GM21381 (cell line): ENCODE data around the gene C16orf89.

Experiments used
- ATAC-seq: cut with Tn5 transposase; IDR thresholded peaks from one replicate; pipeline ENCODE4 v1.9.1; 2021; ENCODE audit warnings: mild to moderate bottlenecking, moderate library complexity; ENCODE audit not compliant: unreplicated experiment

The C16orf89 gene

DNA sequence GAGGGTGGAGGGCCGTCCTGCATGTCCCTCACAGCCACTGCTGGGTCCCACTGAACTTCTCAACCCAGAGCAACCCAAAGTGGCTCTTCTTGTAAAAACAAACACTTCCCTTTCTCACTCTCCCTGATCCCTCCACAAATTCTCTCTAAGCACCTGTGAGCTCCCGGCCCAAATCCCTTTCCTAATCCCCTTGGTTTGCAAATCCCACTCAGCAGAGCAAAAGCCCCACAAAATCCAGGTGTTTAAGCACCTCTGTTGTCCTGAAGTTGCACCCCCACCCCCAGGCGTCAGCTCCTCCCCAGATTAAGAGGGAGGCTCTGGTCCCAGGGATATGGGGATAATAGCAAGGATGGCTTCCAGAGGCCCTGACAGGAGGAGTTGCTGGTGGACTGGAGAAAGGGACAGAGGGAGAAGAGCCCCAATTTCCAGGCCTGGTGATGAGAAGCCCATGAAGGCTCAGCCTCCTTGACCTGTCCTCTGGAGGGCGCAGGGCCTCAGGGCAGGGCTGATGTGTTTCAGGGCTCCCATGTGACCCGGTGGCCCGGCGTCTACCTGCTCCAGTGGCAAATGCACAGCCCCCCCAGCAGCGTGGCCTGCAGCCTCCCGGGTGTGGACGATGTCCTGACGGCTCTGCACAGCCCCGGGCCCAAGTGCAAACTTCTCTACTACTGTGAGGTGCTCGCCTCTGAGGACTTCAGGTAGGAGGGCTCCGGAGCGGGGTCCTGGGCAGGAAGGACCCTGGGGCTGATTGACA lies 55.0 kb downstream of the C16orf89 start:
- ATAC-seq = no peak

DNA sequence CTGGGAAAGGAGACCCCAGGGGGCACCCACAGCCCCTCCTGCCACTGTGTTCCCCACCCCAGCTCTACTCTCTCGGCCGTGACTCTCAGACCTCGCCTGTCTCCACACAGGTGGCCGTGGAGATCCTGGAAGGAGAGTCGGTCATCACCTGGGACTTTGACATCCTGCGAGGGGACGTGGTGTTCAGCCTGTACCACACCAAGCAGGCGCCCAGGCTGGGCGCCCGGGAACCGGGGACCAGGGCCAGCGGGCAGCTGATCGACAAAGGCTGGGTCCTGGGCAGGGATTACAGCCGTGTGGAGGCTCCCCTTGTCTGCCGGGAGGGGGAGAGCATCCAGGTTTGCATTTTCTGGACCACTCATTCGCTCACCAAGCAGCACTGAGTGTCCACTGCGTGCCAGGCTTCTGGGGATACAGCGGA lies 57.4 kb downstream of the C16orf89 start:
- ATAC-seq = no peak

DNA sequence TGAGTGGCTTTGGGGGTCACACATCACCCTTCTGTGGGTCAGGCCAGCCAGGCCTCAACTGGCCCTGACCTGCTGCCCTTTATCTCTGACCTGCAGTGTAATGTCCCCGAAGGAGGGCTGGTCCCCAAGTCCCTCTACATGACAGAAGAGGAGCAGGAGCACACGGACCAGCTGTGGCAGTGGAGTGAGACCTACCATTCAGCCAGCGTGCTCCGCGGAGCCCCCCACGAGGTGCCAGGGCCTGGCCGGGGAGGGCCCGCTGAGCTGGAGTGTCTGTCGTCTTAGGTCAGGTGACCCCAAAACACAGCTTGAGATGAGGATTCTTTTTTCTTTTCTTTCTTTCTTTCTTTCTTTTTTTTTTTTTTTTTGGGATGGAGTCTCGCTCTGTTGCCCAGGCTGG lies 58.5 kb downstream of the C16orf89 start:
- ATAC-seq = no peak

DNA sequence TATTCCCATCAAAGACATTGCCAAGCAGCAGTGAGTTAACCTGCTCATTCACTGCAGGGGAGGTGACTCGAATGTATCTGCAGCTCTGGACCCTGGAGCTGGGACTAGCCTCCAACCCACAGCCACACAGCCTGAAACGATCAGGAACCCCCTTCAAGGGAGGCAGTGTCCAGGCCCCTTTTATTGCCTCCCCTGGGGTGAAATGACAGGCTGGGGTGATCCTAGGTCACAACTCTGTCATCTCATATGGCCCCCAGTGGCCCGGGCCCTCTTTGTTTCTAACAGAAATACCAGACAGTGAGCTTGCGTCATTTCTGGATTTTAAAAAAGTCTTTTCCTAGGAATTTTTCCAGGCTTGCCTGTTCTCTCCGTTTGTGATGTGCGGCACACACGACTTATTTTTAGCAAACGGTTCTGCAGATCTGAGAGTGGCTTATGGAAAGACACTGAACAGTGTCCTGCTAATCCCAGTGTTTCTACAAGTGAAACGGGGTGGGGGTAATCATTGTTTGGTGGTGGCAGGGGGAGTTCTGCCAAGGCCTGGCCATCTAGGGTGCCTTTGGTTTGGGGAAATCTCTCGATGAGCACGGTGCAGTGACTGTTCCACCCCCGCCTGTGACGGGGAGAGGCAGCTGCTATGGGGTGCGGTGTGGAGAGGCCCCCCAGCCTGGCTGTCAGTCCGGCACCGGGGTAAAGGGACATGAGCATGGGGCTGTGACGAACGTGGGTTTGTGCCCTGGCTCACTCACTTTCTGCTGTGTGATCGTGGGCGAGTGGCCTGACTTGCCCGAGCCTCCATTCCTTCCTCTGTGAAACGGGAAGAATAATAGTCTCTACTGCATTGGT lies 59.2 kb downstream of the C16orf89 start:
- no peak for ATAC-seq

DNA sequence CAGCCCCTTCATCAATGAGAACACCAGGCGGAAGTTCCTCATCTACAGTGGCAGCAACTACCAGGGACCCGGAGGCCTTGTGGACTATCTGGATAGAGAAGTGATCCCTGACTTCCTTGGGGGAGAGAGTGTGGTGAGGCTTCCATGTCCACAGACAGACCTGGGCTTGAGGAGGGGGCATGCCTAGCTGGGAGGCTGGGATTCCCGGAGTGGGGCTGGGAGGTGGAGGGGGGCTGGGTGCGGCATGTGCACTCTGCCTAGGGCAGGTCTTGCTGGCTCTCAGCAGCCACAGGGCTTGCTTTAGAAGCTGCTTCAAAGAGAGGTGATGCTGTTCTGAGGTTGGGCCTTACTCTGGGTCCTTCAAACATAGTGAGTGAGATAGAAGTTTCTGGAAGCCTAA lies 59.8 kb downstream of the C16orf89 start:
- ATAC-seq = no peak

DNA sequence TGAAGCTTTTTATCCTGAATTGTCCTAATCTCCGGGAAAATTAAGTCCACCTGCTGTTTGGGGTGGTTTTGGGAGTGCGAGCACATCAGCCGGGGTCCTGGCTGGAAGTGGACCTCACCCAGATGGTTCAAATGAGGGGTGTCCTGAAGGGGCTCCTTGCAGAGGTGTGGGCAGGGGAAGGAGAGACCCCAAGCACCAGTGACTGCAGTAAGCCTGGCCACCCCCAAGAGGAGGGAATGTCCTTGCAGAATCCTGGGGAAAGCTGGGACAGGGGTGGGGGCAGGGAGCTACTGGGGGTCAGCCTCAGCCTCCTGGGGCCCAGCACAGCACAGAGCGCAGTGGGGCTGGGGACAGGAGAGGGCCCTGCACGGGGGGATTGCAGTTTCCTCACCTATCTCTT lies 61.4 kb downstream of the C16orf89 start:
- no peak for ATAC-seq

DNA sequence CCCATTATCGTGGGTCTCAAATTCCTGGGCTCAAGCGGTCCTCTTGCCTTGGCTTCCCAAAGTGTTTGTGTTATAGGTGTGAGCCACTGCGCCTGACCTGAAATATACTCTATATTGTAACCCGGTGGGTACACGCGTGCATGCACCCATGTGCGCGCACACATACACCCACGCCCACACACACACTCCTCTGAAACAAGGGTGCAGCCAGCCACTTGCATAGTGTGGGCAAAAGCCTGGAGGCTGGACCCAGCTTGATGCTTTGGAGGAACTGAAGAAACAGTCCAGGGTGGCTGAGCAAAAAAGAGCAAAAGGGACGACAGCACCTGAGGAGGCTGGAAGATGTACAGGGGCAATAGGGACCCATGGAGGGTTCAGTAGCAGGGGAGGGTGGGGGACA lies 61.9 kb downstream of the C16orf89 start:
- no peak for ATAC-seq

DNA sequence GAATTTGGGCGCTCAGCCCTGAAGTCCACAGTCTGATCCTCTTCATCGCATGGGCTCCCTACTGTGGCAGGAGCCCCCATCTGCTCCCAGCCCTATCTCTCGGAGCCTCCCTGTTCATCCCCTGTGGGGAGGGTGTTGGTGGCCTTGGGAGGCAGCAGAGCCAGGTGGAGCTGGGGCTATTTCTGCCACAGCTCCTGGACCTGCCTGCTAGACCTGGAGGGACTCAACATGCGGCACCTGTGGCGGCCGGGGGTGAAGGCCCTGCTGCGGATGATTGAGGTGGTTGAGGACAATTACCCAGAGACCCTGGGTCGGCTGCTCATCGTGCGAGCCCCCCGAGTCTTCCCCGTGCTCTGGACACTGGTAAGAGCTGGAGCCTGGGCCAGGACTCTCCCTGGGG lies 62.5 kb downstream of the C16orf89 start:
- no peak for ATAC-seq

DNA sequence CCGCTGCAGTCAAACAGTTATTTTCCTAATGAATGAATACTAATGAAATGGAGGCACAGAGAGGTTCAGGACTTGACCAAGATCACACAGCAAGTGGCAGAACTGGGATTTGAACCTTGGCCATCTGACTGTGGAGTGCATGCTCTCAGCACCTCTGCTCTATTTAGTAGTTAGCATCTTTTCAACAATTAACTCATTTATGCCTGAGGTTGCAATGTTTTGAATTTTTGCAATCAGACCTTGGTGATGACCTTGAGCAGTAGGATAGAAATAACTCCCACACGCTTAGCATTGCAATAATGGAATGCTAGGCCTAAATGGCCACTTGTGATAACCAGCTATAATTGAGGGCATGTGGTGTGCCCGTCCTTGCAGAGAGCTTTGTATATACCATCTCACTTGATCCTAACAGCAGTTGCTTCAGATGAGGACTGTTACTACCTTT lies 63.0 kb downstream of the C16orf89 start:
- no peak for ATAC-seq

DNA sequence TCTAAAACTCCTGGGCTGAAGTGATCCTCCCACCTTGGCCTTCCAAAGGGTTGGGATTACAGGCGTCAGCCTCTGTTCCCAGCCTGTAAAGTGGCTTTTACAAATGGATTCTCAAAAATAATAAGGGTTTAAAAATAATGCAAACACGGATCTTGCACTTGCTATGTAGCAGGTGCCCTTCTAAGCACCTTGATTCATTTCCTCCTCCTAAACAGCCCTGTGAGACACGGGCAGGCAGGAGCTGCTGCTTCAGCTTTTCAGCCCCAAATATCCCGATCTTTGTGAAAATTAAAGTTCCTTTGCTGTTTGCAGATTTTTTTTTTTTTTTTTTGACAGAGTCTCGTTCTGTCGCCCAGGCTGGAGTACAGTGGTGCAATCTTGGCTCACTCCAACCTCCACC lies 63.8 kb downstream of the C16orf89 start:
- ATAC-seq = no peak

DNA sequence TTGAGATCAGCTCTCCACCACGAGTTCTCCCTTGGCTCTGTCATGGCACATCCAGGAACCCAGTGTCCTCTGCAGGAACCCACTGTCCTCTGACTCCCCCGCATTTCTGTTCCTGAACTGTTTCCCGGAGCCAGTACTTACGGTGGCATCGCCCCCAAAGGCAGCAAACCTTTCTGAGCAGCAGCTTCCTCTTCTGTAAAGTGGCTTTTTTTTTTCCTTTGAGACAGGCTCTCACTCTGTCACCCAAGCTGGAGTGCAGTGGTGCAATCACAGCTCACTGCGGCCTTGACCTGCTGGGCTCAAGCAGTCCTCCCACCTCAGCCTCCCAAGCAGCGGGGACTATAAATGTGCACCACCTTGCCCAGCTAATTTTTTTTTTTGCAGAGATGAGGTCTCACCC lies 64.2 kb downstream of the C16orf89 start:
- ATAC-seq = no peak

DNA sequence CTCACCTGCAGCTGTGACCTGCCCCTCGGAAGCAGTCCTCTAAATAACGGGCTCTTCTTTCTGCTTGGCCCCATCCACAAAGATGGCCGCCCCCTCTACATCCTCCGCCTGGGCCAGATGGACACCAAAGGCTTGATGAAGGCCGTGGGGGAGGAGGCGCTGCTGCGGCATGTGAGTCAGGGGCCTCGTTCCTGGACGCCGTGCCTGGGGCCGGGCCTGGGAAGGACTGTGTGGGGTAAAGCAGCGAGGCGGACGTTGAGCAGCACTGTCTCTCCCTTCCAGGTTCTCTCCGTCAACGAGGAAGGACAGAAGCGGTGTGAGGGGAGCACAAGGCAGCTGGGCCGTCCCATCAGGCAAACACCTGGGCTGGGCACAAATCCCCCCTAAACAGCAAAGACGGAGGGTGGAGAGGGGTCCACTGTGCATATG lies 65.2 kb downstream of the C16orf89 start:
- ATAC-seq = no peak

DNA sequence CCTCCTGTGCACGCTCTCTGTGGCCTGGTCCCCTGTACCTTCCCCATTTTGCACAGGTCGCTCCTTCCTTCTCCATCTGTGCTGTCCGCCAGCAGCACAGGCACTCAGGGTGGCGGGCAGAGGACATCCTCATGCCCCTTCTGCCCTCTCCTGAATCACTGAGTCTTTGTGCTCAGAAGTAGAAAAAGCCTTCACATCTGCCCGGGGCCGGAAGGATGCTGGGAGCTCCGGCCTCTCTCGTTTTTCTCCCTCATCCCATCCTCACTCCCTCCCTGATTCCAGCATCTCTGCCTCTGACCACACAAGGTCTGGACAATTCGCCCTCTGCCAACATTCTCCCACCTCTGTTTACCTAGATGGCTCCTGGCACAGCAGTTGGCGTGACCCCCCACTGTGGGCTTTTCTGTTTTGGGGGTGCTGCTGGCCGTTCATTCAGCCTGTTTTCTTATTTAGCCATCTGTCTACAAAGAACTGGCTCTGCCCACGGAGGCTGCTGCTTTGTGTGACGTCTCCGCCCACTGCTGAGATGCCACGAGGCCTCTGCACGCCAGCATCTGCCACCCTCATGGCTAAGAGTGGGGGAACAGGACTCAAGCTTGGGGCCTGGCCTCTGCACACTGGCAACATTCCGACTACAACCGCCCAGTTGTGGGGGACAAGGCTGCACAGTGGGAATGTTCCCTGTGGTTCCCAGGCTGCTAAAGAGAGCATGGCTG lies 70.9 kb downstream of the C16orf89 start:
- no peak for ATAC-seq
